Activated naive CD8-positive, alpha-beta T cell treated with anti-CD3 and anti-CD28 coated beads, Interleukin-2, amount 10 ng/mL, durations not matched to agents 7 days and 5 days (primary cell): ENCODE measurements around the gene BCKDHB. TPM values are rescaled to one million over a fixed set of nuclear protein-coding genes. Genes with fewer than 3 reads are reported as not detected.

Experiments
- ATAC-seq: fragments of 150-1000 bp; cut with Tn5 transposase; one replicate; pipeline ENCODE4 v1.10.0; 2021; ENCODE audit warnings: low read depth, moderate library complexity
- POLR2A ChIA-PET: fragments of 350-600 bp; sonication (Branson Sonifier 250); formaldehyde crosslinking; loops from one replicate; lab custom pipeline; 2021; ENCODE audit warnings: antibody characterized with exemption; lab: Charles Lee
- DNase-seq: peaks from one replicate; pipeline ENCODE4 v3.0.0; 2021
- H3K27ac Mint-ChIP-seq: one replicate; pipeline ENCODE4 v1.8.0; 2022; ENCODE audit warnings: mild to moderate bottlenecking, mixed read lengths
- H3K27me3 Mint-ChIP-seq: one replicate; pipeline ENCODE4 v1.8.0; 2022; ENCODE audit warnings: mild to moderate bottlenecking, moderate library complexity, mixed read lengths
- H3K36me3 Mint-ChIP-seq: one replicate; pipeline ENCODE4 v1.8.0; 2021; ENCODE audit warnings: mild to moderate bottlenecking, mixed read lengths
- H3K4me1 Mint-ChIP-seq: one replicate; pipeline ENCODE4 v1.8.0; 2021; ENCODE audit warnings: mixed read lengths
- H3K4me3 Mint-ChIP-seq: one replicate; pipeline ENCODE4 v1.8.0; 2022; ENCODE audit warnings: mild to moderate bottlenecking, moderate library complexity, mixed read lengths
- H3K9me3 Mint-ChIP-seq: one replicate; pipeline ENCODE4 v1.8.0; 2021; ENCODE audit warnings: mixed read lengths
- total RNA-seq, 2 experiments: library from RNA; stranded (reverse); gene quantifications; one replicate each; pipeline ENCODE4 v1.2.3, GENCODE V29; 2021

The BCKDHB gene
- total RNA-seq, 2 experiments from 2014 or later: 18.8 to 20.6 TPM

GRCh38 chr6:80302716-80303115 lies 196.2 kb downstream of the BCKDHB start:
- Mint-ChIP-seq H3K4me1 (no peaks in the 10 kb centered on the region), H3K36me3 (peaks cover 4% of the 10 kb centered on the region), H3K4me3 (no peak overlapping the region), H3K27ac (no peak overlapping the region), H3K27me3 (no peaks in the 10 kb centered on the region), H3K9me3 (peaks cover 4% of the 10 kb centered on the region)
- POLR2A ChIA-PET: no interaction called here
- ATAC-seq: no peak
- no peak for DNase-seq

- POLR2A ChIA-PET: no interaction called here
- ATAC-seq (no peak), DNase-seq (no peak)
- H3K4me1 Mint-ChIP-seq: no peaks in the 10 kb centered on the region
- no peak overlapping the region for H3K4me3 Mint-ChIP-seq
- no peaks in the 10 kb centered on the region for H3K9me3 Mint-ChIP-seq
- no peak overlapping the region for H3K27ac Mint-ChIP-seq
- H3K27me3 Mint-ChIP-seq: no peaks in the 10 kb centered on the region
- peaks cover 4% of the 10 kb centered on the region for H3K36me3 Mint-ChIP-seq
These were observed 197.5 kb downstream of the BCKDHB start for GRCh38 chr6:80304014-80304413.

- H3K4me1 Mint-ChIP-seq: no peaks in the 10 kb centered on the region
- POLR2A ChIA-PET: no interaction called here
- DNase-seq (no peak), ATAC-seq (no peak)
- H3K36me3 Mint-ChIP-seq: peaks cover 3% of the 10 kb centered on the region
- peaks cover 7% of the 10 kb centered on the region for H3K9me3 Mint-ChIP-seq
- H3K27me3 Mint-ChIP-seq: no peaks in the 10 kb centered on the region
- no peak overlapping the region for H3K4me3 Mint-ChIP-seq
- no peak overlapping the region for H3K27ac Mint-ChIP-seq
These were observed 208.1 kb downstream of the BCKDHB start for GRCh38 chr6:80314531-80314930.

GRCh38 chr6:80316686-80317231 lies 210.3 kb downstream of the BCKDHB start:
- ATAC-seq (no peak), DNase-seq (no peak)
- Mint-ChIP-seq H3K9me3 (peaks cover 7% of the 10 kb centered on the region), H3K4me1 (no peaks in the 10 kb centered on the region), H3K27ac (no peak overlapping the region), H3K36me3 (peaks cover 3% of the 10 kb centered on the region), H3K27me3 (no peaks in the 10 kb centered on the region), H3K4me3 (no peak overlapping the region)
- POLR2A ChIA-PET: no interaction called here

GRCh38 chr6:80319196-80319595 lies 212.7 kb downstream of the BCKDHB start:
- Mint-ChIP-seq H3K27me3 (no peaks in the 10 kb centered on the region), H3K4me1 (no peaks in the 10 kb centered on the region), H3K9me3 (no peaks in the 10 kb centered on the region), H3K27ac (no peak overlapping the region), H3K4me3 (no peak overlapping the region), H3K36me3 (no peaks in the 10 kb centered on the region)
- no peak for ATAC-seq
- no peak for DNase-seq
- POLR2A ChIA-PET: no interaction called here

GRCh38 chr6:80321011-80321410 lies 214.5 kb downstream of the BCKDHB start:
- no peaks in the 10 kb centered on the region for H3K4me1 Mint-ChIP-seq
- no peaks in the 10 kb centered on the region for H3K9me3 Mint-ChIP-seq
- H3K27me3 Mint-ChIP-seq: no peaks in the 10 kb centered on the region
- no peaks in the 10 kb centered on the region for H3K36me3 Mint-ChIP-seq
- H3K27ac Mint-ChIP-seq: no peak overlapping the region
- POLR2A ChIA-PET: no interaction called here
- ATAC-seq: no peak
- no peak for DNase-seq
- H3K4me3 Mint-ChIP-seq: no peak overlapping the region

GRCh38 chr6:80325742-80326141 lies 219.3 kb downstream of the BCKDHB start:
- Mint-ChIP-seq H3K36me3 (no peaks in the 10 kb centered on the region), H3K27me3 (no peaks in the 10 kb centered on the region), H3K9me3 (no peaks in the 10 kb centered on the region), H3K4me1 (no peaks in the 10 kb centered on the region), H3K27ac (no peak overlapping the region), H3K4me3 (no peak overlapping the region)
- DNase-seq (no peak), ATAC-seq (no peak)
- POLR2A ChIA-PET: no interaction called here

GRCh38 chr6:80328652-80329051 lies 222.2 kb downstream of the BCKDHB start:
- Mint-ChIP-seq H3K36me3 (no peaks in the 10 kb centered on the region), H3K4me1 (no peaks in the 10 kb centered on the region), H3K27ac (no peak overlapping the region), H3K4me3 (no peak overlapping the region), H3K27me3 (no peaks in the 10 kb centered on the region), H3K9me3 (no peaks in the 10 kb centered on the region)
- DNase-seq: no peak
- no peak for ATAC-seq
- POLR2A ChIA-PET: no interaction called here

- Mint-ChIP-seq H3K9me3 (no peaks in the 10 kb centered on the region), H3K4me1 (no peaks in the 10 kb centered on the region), H3K27me3 (no peaks in the 10 kb centered on the region), H3K4me3 (no peak overlapping the region), H3K27ac (no peak overlapping the region), H3K36me3 (no peaks in the 10 kb centered on the region)
- POLR2A ChIA-PET: no interaction called here
- DNase-seq: no peak
- ATAC-seq: no peak
These were observed 223.0 kb downstream of the BCKDHB start for GRCh38 chr6:80329496-80329895.

- H3K27me3 Mint-ChIP-seq: no peaks in the 10 kb centered on the region
- POLR2A ChIA-PET: no interaction called here
- DNase-seq: no peak
- ATAC-seq: no peak
- H3K9me3 Mint-ChIP-seq: no peaks in the 10 kb centered on the region
- H3K36me3 Mint-ChIP-seq: no peaks in the 10 kb centered on the region
- H3K4me3 Mint-ChIP-seq: no peak overlapping the region
- no peak overlapping the region for H3K27ac Mint-ChIP-seq
- H3K4me1 Mint-ChIP-seq: no peaks in the 10 kb centered on the region
These were observed 224.5 kb downstream of the BCKDHB start for GRCh38 chr6:80330961-80331360.

GRCh38 chr6:80331522-80331921 lies 225.1 kb downstream of the BCKDHB start:
- no peaks in the 10 kb centered on the region for H3K27me3 Mint-ChIP-seq
- DNase-seq: no peak
- no peaks in the 10 kb centered on the region for H3K9me3 Mint-ChIP-seq
- no peak overlapping the region for H3K27ac Mint-ChIP-seq
- no peaks in the 10 kb centered on the region for H3K4me1 Mint-ChIP-seq
- no peaks in the 10 kb centered on the region for H3K36me3 Mint-ChIP-seq
- no peak overlapping the region for H3K4me3 Mint-ChIP-seq
- ATAC-seq: no peak
- POLR2A ChIA-PET: no interaction called here

- Mint-ChIP-seq H3K4me3 (no peak overlapping the region), H3K4me1 (no peaks in the 10 kb centered on the region), H3K27ac (no peak overlapping the region), H3K27me3 (no peaks in the 10 kb centered on the region), H3K36me3 (no peaks in the 10 kb centered on the region), H3K9me3 (no peaks in the 10 kb centered on the region)
- no peak for DNase-seq
- POLR2A ChIA-PET: no interaction called here
- ATAC-seq: no peak
These were observed 225.5 kb downstream of the BCKDHB start for GRCh38 chr6:80331974-80332373.

GRCh38 chr6:80333342-80333741 lies 226.9 kb downstream of the BCKDHB start:
- DNase-seq (no peak), ATAC-seq (no peak)
- Mint-ChIP-seq H3K27me3 (no peaks in the 10 kb centered on the region), H3K36me3 (no peaks in the 10 kb centered on the region), H3K4me1 (no peaks in the 10 kb centered on the region), H3K4me3 (no peak overlapping the region), H3K27ac (no peak overlapping the region), H3K9me3 (no peaks in the 10 kb centered on the region)
- POLR2A ChIA-PET: no interaction called here

- Mint-ChIP-seq H3K27ac (no peak overlapping the region), H3K36me3 (no peaks in the 10 kb centered on the region), H3K9me3 (no peaks in the 10 kb centered on the region), H3K4me3 (no peak overlapping the region), H3K27me3 (no peaks in the 10 kb centered on the region), H3K4me1 (no peaks in the 10 kb centered on the region)
- ATAC-seq (no peak), DNase-seq (no peak)
- POLR2A ChIA-PET: no interaction called here
These were observed 228.7 kb downstream of the BCKDHB start for GRCh38 chr6:80335121-80335531.

- Mint-ChIP-seq H3K27ac (no peak overlapping the region), H3K27me3 (no peaks in the 10 kb centered on the region), H3K4me1 (no peaks in the 10 kb centered on the region), H3K9me3 (no peaks in the 10 kb centered on the region), H3K36me3 (no peaks in the 10 kb centered on the region), H3K4me3 (no peak overlapping the region)
- DNase-seq (no peak), ATAC-seq (no peak)
- POLR2A ChIA-PET: no interaction called here
These were observed 230.4 kb downstream of the BCKDHB start for GRCh38 chr6:80336911-80337310.
